Measurements from ENCODE around the gene OLFML1.

DNA sequence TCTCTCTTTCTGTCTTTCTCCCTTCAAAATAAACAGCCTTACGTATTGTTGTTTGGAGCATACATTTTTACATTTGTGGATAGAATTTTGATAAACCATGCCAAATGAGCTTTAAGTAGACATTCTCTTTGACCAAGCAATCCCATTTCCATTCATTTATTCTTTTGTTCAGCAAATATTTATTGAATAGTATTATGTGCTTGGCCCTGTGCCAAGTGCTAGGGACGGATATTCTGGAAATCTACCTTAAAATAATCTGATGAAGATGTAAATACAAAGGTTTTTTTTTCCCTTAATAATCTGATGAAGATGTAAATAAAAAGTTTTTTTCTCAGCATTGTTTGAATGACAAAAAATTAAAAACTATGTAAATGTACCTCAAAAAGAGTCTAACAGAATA lies 2.1 kb downstream of the OLFML1 start:
- TF ChIP-seq, protein P1, sequence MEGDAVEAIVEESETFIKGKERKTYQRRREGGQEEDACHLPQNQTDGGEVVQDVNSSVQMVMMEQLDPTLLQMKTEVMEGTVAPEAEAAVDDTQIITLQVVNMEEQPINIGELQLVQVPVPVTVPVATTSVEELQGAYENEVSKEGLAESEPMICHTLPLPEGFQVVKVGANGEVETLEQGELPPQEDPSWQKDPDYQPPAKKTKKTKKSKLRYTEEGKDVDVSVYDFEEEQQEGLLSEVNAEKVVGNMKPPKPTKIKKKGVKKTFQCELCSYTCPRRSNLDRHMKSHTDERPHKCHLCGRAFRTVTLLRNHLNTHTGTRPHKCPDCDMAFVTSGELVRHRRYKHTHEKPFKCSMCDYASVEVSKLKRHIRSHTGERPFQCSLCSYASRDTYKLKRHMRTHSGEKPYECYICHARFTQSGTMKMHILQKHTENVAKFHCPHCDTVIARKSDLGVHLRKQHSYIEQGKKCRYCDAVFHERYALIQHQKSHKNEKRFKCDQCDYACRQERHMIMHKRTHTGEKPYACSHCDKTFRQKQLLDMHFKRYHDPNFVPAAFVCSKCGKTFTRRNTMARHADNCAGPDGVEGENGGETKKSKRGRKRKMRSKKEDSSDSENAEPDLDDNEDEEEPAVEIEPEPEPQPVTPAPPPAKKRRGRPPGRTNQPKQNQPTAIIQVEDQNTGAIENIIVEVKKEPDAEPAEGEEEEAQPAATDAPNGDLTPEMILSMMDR (IDR thresholded peaks at IDR 0.05; ENCODE audit: low read depth, low read length), result no peak
- TF ChIP-seq EZH2phosphoT487 (IDR thresholded peaks at IDR 0.05; ENCODE audit: low read depth), result no peak

Data from OCI-LY3 (cell line).